Osteoblast (primary cell): ENCODE measurements around the gene KRT80. TPM values are rescaled to one million over a fixed set of nuclear protein-coding genes. Genes with fewer than 3 reads are reported as not detected.

Experiments used
- DNase-seq: peaks from one replicate; pipeline ENCODE4 v3.0.0; 2011; ENCODE audit warnings: low spot score, mixed read lengths; ENCODE audit not compliant: insufficient read length; ENCODE audit errors: missing footprints
- H2AFZ ChIP-seq: 2 replicates; pipeline ENCODE4 v1.6.0; 2011; ENCODE audit warnings: mild to moderate bottlenecking, low read length
- H3K27ac ChIP-seq: 2 replicates; pipeline ENCODE4 v1.5.1; 2011; ENCODE audit warnings: mild to moderate bottlenecking, low read depth, low read length, moderate library complexity
- H3K27me3 ChIP-seq: 2 replicates; pipeline ENCODE4 v1.6.0; 2012; ENCODE audit warnings: mild to moderate bottlenecking, control low read depth, inconsistent platforms, low read length, moderate library complexity; ENCODE audit not compliant: insufficient read depth
- H3K36me3 ChIP-seq: 2 replicates; pipeline ENCODE4 v1.5.1; 2011; ENCODE audit warnings: mild to moderate bottlenecking, low read length, control low read depth, moderate library complexity; ENCODE audit not compliant: insufficient read depth
- H3K4me1 ChIP-seq: 2 replicates; pipeline ENCODE4 v1.5.1; 2011; ENCODE audit warnings: mild to moderate bottlenecking, low read length, control low read depth, moderate library complexity; ENCODE audit not compliant: insufficient read depth
- H3K4me2 ChIP-seq: 2 replicates; pipeline ENCODE4 v1.6.0; 2011; ENCODE audit warnings: mild to moderate bottlenecking, low read length; ENCODE audit not compliant: insufficient read depth
- H3K4me3 ChIP-seq: fragments of 200-600 bp; sonication (generic); 3 replicates; pipeline ENCODE4 v1.5.1; 2012; ENCODE audit warnings: mild to moderate bottlenecking, low read length, inconsistent platforms; ENCODE audit not compliant: insufficient read depth
- H3K79me2 ChIP-seq: 2 replicates; pipeline ENCODE4 v1.6.0; 2012; ENCODE audit warnings: mild to moderate bottlenecking, low read length, control low read depth, inconsistent platforms; ENCODE audit not compliant: insufficient read depth
- H3K9me3 ChIP-seq: 2 replicates; pipeline ENCODE4 v1.5.1; 2011; ENCODE audit warnings: low read depth, low read length, control low read depth
- H4K20me1 ChIP-seq: 2 replicates; pipeline ENCODE4 v1.6.0; 2012; ENCODE audit warnings: mild to moderate bottlenecking, low read length, control low read depth; ENCODE audit not compliant: insufficient read depth
- total RNA-seq: library from RNA; depleted of rRNA; stranded (reverse); fragments of >200 nt; gene quantifications from 2 replicates; pipeline ENCODE4 v1.2.3, GENCODE V29; 2012
- TF ChIP-seq, protein P1 (sequence below): IDR thresholded peaks from 2 replicates; pipeline ENCODE4 v1.5.1; 2011; ENCODE audit warnings: mild to moderate bottlenecking, low read depth, low read length, moderate library complexity; ENCODE audit errors: extremely low read depth

Gene KRT80
- total RNA-seq, 1 donor: 0.72 TPM

DNA sequence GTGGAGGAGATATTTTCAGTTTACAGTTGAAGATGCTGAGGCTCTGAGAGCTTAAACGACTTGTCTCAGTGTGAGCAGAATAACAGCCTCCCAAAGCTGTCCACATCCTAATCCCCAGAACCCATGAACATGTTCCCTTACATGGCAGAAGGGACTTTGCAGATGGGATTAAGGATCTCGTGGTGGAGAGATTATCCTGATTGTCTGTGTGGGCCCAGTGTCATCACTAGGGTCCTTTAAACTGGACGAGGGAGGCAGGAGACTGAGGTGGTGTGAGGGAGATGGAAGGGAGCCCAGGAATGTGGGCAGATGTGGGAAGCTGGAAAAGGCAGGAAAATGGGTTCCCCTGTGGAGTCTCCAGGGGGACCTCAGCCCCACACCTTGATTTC is 9.6 kb upstream of the KRT80 start:
- TF ChIP-seq, protein P1, sequence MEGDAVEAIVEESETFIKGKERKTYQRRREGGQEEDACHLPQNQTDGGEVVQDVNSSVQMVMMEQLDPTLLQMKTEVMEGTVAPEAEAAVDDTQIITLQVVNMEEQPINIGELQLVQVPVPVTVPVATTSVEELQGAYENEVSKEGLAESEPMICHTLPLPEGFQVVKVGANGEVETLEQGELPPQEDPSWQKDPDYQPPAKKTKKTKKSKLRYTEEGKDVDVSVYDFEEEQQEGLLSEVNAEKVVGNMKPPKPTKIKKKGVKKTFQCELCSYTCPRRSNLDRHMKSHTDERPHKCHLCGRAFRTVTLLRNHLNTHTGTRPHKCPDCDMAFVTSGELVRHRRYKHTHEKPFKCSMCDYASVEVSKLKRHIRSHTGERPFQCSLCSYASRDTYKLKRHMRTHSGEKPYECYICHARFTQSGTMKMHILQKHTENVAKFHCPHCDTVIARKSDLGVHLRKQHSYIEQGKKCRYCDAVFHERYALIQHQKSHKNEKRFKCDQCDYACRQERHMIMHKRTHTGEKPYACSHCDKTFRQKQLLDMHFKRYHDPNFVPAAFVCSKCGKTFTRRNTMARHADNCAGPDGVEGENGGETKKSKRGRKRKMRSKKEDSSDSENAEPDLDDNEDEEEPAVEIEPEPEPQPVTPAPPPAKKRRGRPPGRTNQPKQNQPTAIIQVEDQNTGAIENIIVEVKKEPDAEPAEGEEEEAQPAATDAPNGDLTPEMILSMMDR: no peak
- H3K36me3 ChIP-seq: no peaks in the 10 kb centered on the region
- H2AFZ ChIP-seq: no peak overlapping the region
- H3K4me1 ChIP-seq: peaks cover 60% of the 10 kb centered on the region
- H3K27me3 ChIP-seq: no peaks in the 10 kb centered on the region
- H3K4me3 ChIP-seq: no peak overlapping the region
- no peaks in the 10 kb centered on the region for H4K20me1 ChIP-seq
- H3K9me3 ChIP-seq: no peaks in the 10 kb centered on the region
- H3K4me2 ChIP-seq: no peak overlapping the region
- H3K27ac ChIP-seq: no peak overlapping the region
- H3K79me2 ChIP-seq: no peaks in the 10 kb centered on the region
- DNase-seq: peak; percentile 58

DNA sequence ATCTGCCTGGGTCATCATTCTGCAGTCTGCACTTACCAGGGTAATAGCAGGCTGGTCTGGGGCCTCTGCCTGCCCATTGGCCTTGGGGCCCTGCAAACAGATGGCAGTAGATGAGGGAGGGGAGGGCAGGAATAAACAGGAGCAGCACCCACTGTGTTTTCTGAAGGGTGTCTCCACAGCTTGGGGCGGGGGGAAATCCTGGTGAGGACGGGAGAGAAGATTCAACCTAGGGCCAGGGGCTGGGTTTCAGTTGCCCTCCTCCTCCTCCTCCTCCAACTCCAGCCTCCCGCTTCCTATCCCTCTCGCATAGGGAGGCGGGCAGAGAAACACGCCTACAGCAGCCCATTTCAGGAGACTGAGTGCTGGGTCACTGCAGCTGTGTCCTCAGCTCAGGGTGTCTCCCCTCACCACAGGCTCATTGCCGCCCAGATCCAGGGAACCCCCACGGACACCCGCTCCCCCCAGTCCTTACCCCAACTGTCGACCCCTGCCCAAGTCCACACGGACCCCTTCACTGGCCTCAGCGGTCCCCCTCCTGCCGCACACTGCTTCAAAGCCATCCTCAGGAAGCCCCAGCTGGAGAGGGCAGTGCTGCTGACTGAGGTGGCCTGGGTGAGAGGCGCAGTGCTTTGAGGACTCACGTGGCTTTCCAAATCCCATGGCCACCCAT is 9.1 kb upstream of the KRT80 start:
- TF ChIP-seq, protein P1: no peak
- Histone ChIP-seq H3K4me3 (no peak overlapping the region), H3K9me3 (no peaks in the 10 kb centered on the region), H3K79me2 (no peaks in the 10 kb centered on the region), H4K20me1 (no peaks in the 10 kb centered on the region), H2AFZ (no peak overlapping the region), H3K4me2 (no peak overlapping the region), H3K36me3 (no peaks in the 10 kb centered on the region), H3K4me1 (peaks cover 57% of the 10 kb centered on the region), H3K27ac (no peak overlapping the region), H3K27me3 (no peaks in the 10 kb centered on the region)
- peak; percentile 53 for DNase-seq

DNA sequence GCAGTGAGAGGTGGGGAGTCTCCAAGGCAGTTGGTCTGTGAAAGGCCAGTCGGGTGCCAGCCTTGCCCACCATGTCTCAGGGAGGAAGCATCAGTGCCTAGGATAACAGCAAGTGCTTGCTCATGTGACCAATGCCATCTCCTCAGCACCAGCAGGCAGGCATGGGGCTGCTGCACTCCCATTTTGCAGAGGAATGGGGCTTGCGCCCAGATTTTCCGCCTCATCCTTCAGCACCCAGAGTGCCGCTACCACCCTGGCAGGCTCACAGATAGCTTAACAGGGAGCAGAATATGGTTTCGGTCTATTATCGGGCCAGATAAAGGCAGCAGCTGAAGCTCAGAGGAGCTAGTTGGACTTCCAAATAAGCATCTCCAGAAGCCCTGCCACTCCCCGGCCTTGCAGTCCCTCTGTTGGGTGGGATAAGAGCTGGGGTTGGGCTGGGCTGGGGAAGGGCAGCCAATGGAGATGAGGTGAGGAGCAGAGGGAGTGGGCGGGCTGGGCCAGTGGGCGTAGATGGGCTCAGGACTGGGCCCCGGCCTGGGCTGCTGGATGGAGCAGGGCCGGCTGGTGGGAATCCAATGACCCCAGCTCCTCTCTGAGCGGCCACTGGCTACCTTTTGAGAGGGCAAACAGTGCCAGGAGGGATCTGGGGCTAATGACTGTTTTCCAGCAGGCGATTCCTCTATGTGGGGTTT is 8.4 kb upstream of the KRT80 start:
- no peaks in the 10 kb centered on the region for H4K20me1 ChIP-seq
- H3K4me3 ChIP-seq: no peak overlapping the region
- H3K27me3 ChIP-seq: no peaks in the 10 kb centered on the region
- no peaks in the 10 kb centered on the region for H3K9me3 ChIP-seq
- peak; percentile 83 for DNase-seq
- no peak overlapping the region for H3K4me2 ChIP-seq
- H2AFZ ChIP-seq: no peak overlapping the region
- TF ChIP-seq, protein P1: no peak
- peaks cover 54% of the 10 kb centered on the region for H3K4me1 ChIP-seq
- no peak overlapping the region for H3K27ac ChIP-seq
- no peaks in the 10 kb centered on the region for H3K36me3 ChIP-seq
- no peaks in the 10 kb centered on the region for H3K79me2 ChIP-seq

DNA sequence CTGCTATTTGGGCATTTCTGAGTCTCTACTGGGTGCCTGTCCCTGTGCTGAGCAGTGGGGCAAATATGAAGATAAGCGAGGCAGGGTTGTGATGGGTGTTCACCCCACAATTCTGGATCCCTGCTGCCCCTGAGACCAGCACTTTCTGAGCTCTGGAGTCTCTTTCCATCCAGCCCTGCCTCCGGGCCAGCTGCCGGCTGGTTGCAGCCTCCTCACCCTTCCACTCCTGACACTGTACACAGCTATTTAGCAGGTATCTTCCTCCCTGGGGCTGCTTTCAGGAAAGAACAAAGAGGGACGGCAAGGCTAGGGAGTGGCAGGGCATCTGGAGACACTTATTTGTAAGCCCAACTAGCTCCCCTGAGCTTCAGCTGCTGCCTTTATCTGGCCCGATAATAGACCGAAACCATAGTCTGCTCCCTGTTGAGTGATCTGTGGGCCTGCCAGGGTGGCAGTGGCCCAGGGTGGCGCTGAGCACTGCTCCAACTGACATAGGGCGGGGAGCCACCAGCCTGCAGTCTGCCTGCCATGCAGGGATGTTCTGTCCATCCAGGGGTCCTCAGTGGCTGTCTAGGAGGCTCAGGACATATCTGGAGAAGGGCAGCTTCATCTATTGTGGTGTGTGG is 7.6 kb upstream of the KRT80 start:
- Histone ChIP-seq H3K27me3 (no peaks in the 10 kb centered on the region), H3K27ac (no peak overlapping the region), H3K79me2 (no peaks in the 10 kb centered on the region), H2AFZ (no peak overlapping the region), H3K36me3 (no peaks in the 10 kb centered on the region), H3K4me3 (no peak overlapping the region), H3K9me3 (no peaks in the 10 kb centered on the region), H3K4me2 (no peak overlapping the region), H3K4me1 (peaks cover 56% of the 10 kb centered on the region), H4K20me1 (no peaks in the 10 kb centered on the region)
- DNase-seq: peak; percentile 60
- TF ChIP-seq, protein P1: no peak
